ENCODE data around the gene FBXL3. TPM values are rescaled to one million over a fixed set of nuclear protein-coding genes. Genes with fewer than 3 reads are reported as not detected.

The FBXL3 gene
- total and polyA plus RNA-seq, 2 of the 13 experiments (the other 11 are each of a cell fraction or from before 2014, with no cell fraction given) = 11.5 to 18.5 TPM

DNA sequence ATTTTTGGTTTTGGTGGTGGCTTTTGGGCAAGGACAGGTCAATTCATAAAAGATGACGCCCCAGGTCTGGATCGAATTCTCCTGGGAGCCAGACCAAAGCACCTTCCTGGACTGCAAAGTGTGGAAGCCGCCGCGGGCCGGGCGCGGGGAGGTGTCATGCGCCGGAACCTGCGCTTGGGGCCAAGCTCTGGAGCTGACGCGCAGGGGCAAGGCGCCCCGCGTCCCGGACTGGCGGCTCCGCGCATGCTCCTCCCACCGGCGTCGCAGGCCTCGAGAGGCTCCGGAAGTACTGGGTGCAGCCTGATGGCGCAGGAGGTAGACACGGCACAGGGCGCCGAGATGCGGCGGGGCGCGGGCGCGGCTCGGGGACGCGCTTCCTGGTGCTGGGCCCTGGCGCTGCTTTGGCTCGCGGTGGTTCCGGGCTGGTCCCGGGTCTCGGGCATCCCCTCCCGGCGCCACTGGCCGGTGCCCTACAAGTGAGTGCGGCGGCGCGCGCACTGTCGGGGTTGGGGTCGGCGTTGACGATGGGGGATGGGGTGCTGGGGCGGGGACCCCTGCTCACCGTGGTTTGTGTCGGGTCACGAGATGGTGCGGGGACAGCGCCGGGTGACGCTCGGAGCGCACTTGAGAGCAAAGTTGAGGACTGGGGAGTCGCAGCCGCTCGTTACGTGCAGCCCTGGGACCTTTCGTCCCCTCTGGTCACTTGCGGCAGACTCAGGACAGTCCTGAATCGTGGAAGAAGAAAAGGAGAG lies 35.0 kb downstream of the FBXL3 start, which contains the start of gene CLN5 (continued):
- TF ChIP-seq ETV5 (CRISPR knock-in tag; IDR thresholded peaks at IDR 0.05; ENCODE audit: borderline replicate concordance) = peak; percentile 98
- TF ChIP-seq ZNF619 (CRISPR knock-in tag; IDR thresholded peaks at IDR 0.05) = no peak
- TF ChIP-seq, protein P1, sequence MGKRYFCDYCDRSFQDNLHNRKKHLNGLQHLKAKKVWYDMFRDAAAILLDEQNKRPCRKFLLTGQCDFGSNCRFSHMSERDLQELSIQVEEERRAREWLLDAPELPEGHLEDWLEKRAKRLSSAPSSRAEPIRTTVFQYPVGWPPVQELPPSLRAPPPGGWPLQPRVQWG (CRISPR knock-in tag; IDR thresholded peaks at IDR 0.05; ENCODE audit: borderline replicate concordance, low read depth) = no peak
- TF ChIP-seq, protein P2, sequence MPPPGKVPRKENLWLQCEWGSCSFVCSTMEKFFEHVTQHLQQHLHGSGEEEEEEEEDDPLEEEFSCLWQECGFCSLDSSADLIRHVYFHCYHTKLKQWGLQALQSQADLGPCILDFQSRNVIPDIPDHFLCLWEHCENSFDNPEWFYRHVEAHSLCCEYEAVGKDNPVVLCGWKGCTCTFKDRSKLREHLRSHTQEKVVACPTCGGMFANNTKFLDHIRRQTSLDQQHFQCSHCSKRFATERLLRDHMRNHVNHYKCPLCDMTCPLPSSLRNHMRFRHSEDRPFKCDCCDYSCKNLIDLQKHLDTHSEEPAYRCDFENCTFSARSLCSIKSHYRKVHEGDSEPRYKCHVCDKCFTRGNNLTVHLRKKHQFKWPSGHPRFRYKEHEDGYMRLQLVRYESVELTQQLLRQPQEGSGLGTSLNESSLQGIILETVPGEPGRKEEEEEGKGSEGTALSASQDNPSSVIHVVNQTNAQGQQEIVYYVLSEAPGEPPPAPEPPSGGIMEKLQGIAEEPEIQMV (CRISPR knock-in tag; IDR thresholded peaks at IDR 0.05; ENCODE audit: low read depth) = peak; percentile 74; the same call in 1 of the 2 replicates
- peak; percentile 76 for TF ChIP-seq HDAC2 (CRISPR knock-in tag; IDR thresholded peaks at IDR 0.05)
- TF ChIP-seq JUNB (CRISPR knock-in tag; IDR thresholded peaks at IDR 0.05; ENCODE audit: borderline replicate concordance) = no peak
- TF ChIP-seq NFYB (CRISPR knock-in tag; IDR thresholded peaks at IDR 0.05) = peak; percentile 61
- peak; percentile 68 for TF ChIP-seq BCL6 (CRISPR knock-in tag; IDR thresholded peaks at IDR 0.05)
- 0 out of 2 replicates have a peak, but pooled peaks have one; percentile 46 for TF ChIP-seq ZNF878 (CRISPR knock-in tag; IDR thresholded peaks at IDR 0.05)
- peak; percentile 91 for TF ChIP-seq ZNF761 (CRISPR knock-in tag; conservative IDR thresholded peaks at IDR 0.05)
- TF ChIP-seq, protein P3, sequence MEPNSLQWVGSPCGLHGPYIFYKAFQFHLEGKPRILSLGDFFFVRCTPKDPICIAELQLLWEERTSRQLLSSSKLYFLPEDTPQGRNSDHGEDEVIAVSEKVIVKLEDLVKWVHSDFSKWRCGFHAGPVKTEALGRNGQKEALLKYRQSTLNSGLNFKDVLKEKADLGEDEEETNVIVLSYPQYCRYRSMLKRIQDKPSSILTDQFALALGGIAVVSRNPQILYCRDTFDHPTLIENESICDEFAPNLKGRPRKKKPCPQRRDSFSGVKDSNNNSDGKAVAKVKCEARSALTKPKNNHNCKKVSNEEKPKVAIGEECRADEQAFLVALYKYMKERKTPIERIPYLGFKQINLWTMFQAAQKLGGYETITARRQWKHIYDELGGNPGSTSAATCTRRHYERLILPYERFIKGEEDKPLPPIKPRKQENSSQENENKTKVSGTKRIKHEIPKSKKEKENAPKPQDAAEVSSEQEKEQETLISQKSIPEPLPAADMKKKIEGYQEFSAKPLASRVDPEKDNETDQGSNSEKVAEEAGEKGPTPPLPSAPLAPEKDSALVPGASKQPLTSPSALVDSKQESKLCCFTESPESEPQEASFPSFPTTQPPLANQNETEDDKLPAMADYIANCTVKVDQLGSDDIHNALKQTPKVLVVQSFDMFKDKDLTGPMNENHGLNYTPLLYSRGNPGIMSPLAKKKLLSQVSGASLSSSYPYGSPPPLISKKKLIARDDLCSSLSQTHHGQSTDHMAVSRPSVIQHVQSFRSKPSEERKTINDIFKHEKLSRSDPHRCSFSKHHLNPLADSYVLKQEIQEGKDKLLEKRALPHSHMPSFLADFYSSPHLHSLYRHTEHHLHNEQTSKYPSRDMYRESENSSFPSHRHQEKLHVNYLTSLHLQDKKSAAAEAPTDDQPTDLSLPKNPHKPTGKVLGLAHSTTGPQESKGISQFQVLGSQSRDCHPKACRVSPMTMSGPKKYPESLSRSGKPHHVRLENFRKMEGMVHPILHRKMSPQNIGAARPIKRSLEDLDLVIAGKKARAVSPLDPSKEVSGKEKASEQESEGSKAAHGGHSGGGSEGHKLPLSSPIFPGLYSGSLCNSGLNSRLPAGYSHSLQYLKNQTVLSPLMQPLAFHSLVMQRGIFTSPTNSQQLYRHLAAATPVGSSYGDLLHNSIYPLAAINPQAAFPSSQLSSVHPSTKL (CRISPR knock-in tag; IDR thresholded peaks at IDR 0.05) = peak; percentile 71
- TF ChIP-seq, protein P4, sequence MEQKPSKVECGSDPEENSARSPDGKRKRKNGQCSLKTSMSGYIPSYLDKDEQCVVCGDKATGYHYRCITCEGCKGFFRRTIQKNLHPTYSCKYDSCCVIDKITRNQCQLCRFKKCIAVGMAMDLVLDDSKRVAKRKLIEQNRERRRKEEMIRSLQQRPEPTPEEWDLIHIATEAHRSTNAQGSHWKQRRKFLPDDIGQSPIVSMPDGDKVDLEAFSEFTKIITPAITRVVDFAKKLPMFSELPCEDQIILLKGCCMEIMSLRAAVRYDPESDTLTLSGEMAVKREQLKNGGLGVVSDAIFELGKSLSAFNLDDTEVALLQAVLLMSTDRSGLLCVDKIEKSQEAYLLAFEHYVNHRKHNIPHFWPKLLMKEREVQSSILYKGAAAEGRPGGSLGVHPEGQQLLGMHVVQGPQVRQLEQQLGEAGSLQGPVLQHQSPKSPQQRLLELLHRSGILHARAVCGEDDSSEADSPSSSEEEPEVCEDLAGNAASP (CRISPR knock-in tag; IDR thresholded peaks at IDR 0.05; ENCODE audit: borderline replicate concordance) = no peak; the same call in 1 of the 2 replicates
- TF ChIP-seq RFX3 (CRISPR knock-in tag; IDR thresholded peaks at IDR 0.05) = no peak
- TF ChIP-seq PHF21A (CRISPR knock-in tag; IDR thresholded peaks at IDR 0.05) = peak; percentile 91
- peak; percentile 10; the same call in 1 of the 2 replicates for TF ChIP-seq GATAD2A (CRISPR knock-in tag; IDR thresholded peaks at IDR 0.05)
- peak; percentile 60; the same call in 1 of the 2 replicates for TF ChIP-seq ZZZ3 (CRISPR knock-in tag; IDR thresholded peaks at IDR 0.05; ENCODE audit: borderline replicate concordance)
- TF ChIP-seq ZNF121 (CRISPR knock-in tag; IDR thresholded peaks at IDR 0.05) = no peak; the same call in 1 of the 2 replicates
- peak; percentile 79; the same call in 1 of the 2 replicates for TF ChIP-seq HOXD1 (CRISPR knock-in tag; IDR thresholded peaks at IDR 0.05)
- no peak for TF ChIP-seq ZNF382 (CRISPR knock-in tag; IDR thresholded peaks at IDR 0.05; ENCODE audit: borderline replicate concordance)
- TF ChIP-seq ZBTB7A (CRISPR knock-in tag; IDR thresholded peaks at IDR 0.05) = peak; percentile 83
- peak; percentile 67; the same call in 1 of the 2 replicates for TF ChIP-seq HES4 (CRISPR knock-in tag; IDR thresholded peaks at IDR 0.05; ENCODE audit: borderline replicate concordance)
- no peak for TF ChIP-seq ZFYVE20 (CRISPR knock-in tag; IDR thresholded peaks at IDR 0.05; ENCODE audit: borderline replicate concordance, low read depth)
- peak; percentile 68; the same call in 1 of the 2 replicates for TF ChIP-seq ZNF776 (CRISPR knock-in tag; IDR thresholded peaks at IDR 0.05)
- TF ChIP-seq ZNF317 (CRISPR knock-in tag; IDR thresholded peaks at IDR 0.05) = peak; percentile 63; the same call in 1 of the 2 replicates

All from HepG2 (cell line).